ENCODE measurements around the gene CTTNBP2. TPM values are rescaled to one million over a fixed set of nuclear protein-coding genes. Genes with fewer than 3 reads are reported as not detected.

CTTNBP2 gene
- total and polyA plus RNA-seq, 2 of the 13 experiments (the other 11 are each of a cell fraction or from before 2014, with no cell fraction given) = not detected

DNA sequence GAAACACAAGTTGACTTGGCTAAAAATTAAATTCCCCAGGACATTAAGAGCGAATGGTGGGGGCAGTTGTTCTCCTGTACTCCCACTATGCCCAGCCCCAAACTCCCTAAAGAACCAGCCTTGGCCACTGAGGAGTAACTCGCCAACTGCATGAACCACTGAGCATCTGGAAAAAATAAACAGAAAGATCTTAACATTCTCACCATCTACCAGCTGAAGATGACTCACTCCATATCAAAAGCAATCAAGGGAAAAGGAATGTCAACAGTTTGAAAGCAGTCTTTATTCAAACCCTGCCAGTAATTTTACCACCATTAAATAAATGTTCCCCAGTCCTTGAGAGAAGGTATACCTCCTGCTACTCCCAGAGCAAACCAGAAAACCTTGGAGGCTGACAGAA, 45.4 kb downstream of the CTTNBP2 start (continued):
- TF ChIP-seq ZNF614 (CRISPR knock-in tag; IDR thresholded peaks at IDR 0.05; ENCODE audit: borderline replicate concordance) (no peak), ZFP1 (CRISPR knock-in tag; IDR thresholded peaks at IDR 0.05) (no peak)

- Histone ChIP-seq H3K36me3 (replicated peaks in 1 of 2; ENCODE audit: control insufficient read depth in 1 of 2, insufficient read depth in 2 of 2, low read length in 2 of 2) (no peaks in the 10 kb centered on the region), H3K27ac (ENCODE audit: extremely low read length, insufficient read depth, low read length) (no peak overlapping the region), H2AFZ (ENCODE audit: low read length) (no peak overlapping the region), H3K4me1 (ENCODE audit: insufficient read depth, low read length) (no peaks in the 10 kb centered on the region), H3K9ac (ENCODE audit: insufficient read depth, low read depth, low read length) (no peak overlapping the region), H3K27me3 (ENCODE audit: control insufficient read depth in 1 of 2, insufficient read depth in 2 of 2, low read length in 2 of 2) (no peaks in the 10 kb centered on the region), H3K9me3 (ENCODE audit: low read length) (no peaks in the 10 kb centered on the region), H3K79me2 (ENCODE audit: insufficient read depth, low read length) (no peaks in the 10 kb centered on the region), H4K20me1 (ENCODE audit: insufficient read depth, low read length) (no peaks in the 10 kb centered on the region), H3K4me3 (replicated peaks in 1 of 3; ENCODE audit: insufficient read depth in 1 of 3, low read depth in 2 of 3, low read length in 3 of 3) (no peak overlapping the region), H3K4me2 (ENCODE audit: low read depth, low read length) (no peak overlapping the region)
- WGBS (ENCODE audit: low lambda C conversion rate) = 0% methylated on average over 2 of the region's 2 CpGs
- POLR2A ChIA-PET = no interaction called here
- in situ Hi-C loops (cut with HindIII; ENCODE audit: extremely low pct_ligation_motif_present, low pct_unique_long_range_greater_than_20kb) (no loop called here), intact Hi-C loops (cut with micrococcal nuclease; ENCODE audit: unreplicated experiment) (no loop called here)
- DNase-seq (ENCODE audit: low spot score) (no peak), FAIRE-seq (no peak), ATAC-seq (no peak)
- BruUV-seq (replicated peaks) = no TSS peak
- CTCF ChIA-PET (ENCODE audit: low intra/inter-chr PET ratio, low total read pairs) = no interaction called here
- TF ChIP-seq YEATS2 (CRISPR knock-in tag; IDR thresholded peaks at IDR 0.05; ENCODE audit: borderline replicate concordance) = no peak
- no peak for TF ChIP-seq ZNF235 (CRISPR knock-in tag; IDR thresholded peaks at IDR 0.05; ENCODE audit: borderline replicate concordance)
Observed at GRCh38 chr7:117825132-117825531, 48.1 kb downstream of the CTTNBP2 start.

DNA sequence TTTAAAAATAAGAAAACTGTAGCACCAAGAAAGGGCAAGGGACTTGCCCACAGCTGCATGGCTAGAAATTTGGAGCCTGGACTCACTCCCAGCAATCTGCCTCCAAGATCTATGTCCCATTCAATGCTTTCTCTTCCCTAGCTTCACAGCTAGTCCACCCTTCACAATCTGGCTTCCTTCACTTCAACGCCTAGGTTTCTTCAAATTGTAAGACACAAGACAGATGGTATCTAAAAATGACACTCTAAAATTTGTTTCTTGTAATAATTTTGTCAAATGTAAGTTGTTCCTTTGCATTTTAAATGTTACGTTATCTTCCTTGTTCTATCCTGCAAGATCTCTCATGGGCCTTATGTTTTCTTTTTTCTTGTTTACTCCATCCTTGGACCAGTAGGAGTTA, 48.6 kb downstream of the CTTNBP2 start:
- DNase-seq (ENCODE audit: low spot score) (no peak), FAIRE-seq (no peak), ATAC-seq (no peak)
- Histone ChIP-seq H3K27me3 (ENCODE audit: control insufficient read depth in 1 of 2, insufficient read depth in 2 of 2, low read length in 2 of 2) (no peaks in the 10 kb centered on the region), H3K27ac (ENCODE audit: extremely low read length, insufficient read depth, low read length) (no peak overlapping the region), H3K4me3 (replicated peaks in 1 of 3; ENCODE audit: insufficient read depth in 1 of 3, low read depth in 2 of 3, low read length in 3 of 3) (no peak overlapping the region), H3K9ac (ENCODE audit: insufficient read depth, low read depth, low read length) (no peak overlapping the region), H3K4me1 (ENCODE audit: insufficient read depth, low read length) (no peaks in the 10 kb centered on the region), H3K4me2 (ENCODE audit: low read depth, low read length) (no peak overlapping the region), H4K20me1 (ENCODE audit: insufficient read depth, low read length) (no peaks in the 10 kb centered on the region), H3K9me3 (ENCODE audit: low read length) (no peaks in the 10 kb centered on the region), H2AFZ (ENCODE audit: low read length) (no peak overlapping the region), H3K36me3 (replicated peaks in 1 of 2; ENCODE audit: control insufficient read depth in 1 of 2, insufficient read depth in 2 of 2, low read length in 2 of 2) (no peaks in the 10 kb centered on the region), H3K79me2 (ENCODE audit: insufficient read depth, low read length) (no peaks in the 10 kb centered on the region)
- BruUV-seq (replicated peaks) = no TSS peak
- in situ Hi-C loops (cut with HindIII; ENCODE audit: extremely low pct_ligation_motif_present, low pct_unique_long_range_greater_than_20kb) = no loop called here
- intact Hi-C loops (cut with micrococcal nuclease; ENCODE audit: unreplicated experiment) = no loop called here
- CTCF ChIA-PET (ENCODE audit: low intra/inter-chr PET ratio, low total read pairs) = no interaction called here
- POLR2A ChIA-PET = no interaction called here
- 2% methylated on average over 2 of the region's 2 CpGs for WGBS (ENCODE audit: low lambda C conversion rate)
- TF ChIP-seq, protein P1, sequence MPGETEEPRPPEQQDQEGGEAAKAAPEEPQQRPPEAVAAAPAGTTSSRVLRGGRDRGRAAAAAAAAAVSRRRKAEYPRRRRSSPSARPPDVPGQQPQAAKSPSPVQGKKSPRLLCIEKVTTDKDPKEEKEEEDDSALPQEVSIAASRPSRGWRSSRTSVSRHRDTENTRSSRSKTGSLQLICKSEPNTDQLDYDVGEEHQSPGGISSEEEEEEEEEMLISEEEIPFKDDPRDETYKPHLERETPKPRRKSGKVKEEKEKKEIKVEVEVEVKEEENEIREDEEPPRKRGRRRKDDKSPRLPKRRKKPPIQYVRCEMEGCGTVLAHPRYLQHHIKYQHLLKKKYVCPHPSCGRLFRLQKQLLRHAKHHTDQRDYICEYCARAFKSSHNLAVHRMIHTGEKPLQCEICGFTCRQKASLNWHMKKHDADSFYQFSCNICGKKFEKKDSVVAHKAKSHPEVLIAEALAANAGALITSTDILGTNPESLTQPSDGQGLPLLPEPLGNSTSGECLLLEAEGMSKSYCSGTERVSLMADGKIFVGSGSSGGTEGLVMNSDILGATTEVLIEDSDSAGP (CRISPR knock-in tag; IDR thresholded peaks at IDR 0.05; ENCODE audit: borderline replicate concordance) = no peak
- TF ChIP-seq RXRB (CRISPR knock-in tag; IDR thresholded peaks at IDR 0.05; ENCODE audit: borderline replicate concordance) (no peak), ZNF75D (CRISPR knock-in tag; IDR thresholded peaks at IDR 0.05; ENCODE audit: borderline replicate concordance) (no peak), CAMTA2 (CRISPR knock-in tag; IDR thresholded peaks at IDR 0.05; ENCODE audit: borderline replicate concordance) (no peak), ZNF431 (CRISPR knock-in tag; IDR thresholded peaks at IDR 0.05; ENCODE audit: borderline replicate concordance, low read depth) (no peak), HOXA9 (CRISPR knock-in tag; IDR thresholded peaks at IDR 0.05; ENCODE audit: borderline replicate concordance) (no peak)

Measured in HepG2 (cell line).